PC-9 (cell line): Measurements from ENCODE around the gene ANXA7.

Source experiments
- EZH2 ChIP-seq: fragments of 200-600 bp; sonication (generic); IDR thresholded peaks from 2 replicates; pipeline ENCODE4 v1.8.0; 2017; ENCODE audit warnings: antibody characterized with exemption, low read depth
- TF ChIP-seq, protein P1 (sequence below): fragments of 200-600 bp; sonication (generic); conservative IDR thresholded peaks from 2 replicates; pipeline ENCODE4 v1.6.1; 2017; ENCODE audit warnings: mixed run types, antibody characterized with exemption, mild to moderate bottlenecking, moderate library complexity

DNA sequence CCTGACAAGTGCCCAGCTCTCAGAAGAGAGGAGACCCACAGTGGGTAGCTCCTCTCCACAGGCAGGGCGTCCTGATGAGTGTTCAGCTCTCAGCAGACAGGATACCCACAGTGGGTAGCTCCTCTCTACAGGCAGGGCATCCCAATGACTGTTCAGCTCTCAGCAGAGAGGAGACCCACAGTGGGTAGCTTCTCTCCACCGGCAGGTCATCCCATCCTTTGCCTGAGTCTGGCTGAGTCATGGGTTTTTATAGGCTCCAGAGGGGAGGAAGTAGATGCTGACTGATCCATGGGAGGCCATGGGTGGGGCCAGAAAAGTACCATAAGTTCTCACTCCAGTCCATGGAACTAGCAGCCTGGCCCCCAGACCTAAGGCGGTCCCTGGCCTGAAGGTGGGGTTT is 73.7 kb downstream of the ANXA7 start:
- no peak for TF ChIP-seq EZH2
- TF ChIP-seq, protein P1, sequence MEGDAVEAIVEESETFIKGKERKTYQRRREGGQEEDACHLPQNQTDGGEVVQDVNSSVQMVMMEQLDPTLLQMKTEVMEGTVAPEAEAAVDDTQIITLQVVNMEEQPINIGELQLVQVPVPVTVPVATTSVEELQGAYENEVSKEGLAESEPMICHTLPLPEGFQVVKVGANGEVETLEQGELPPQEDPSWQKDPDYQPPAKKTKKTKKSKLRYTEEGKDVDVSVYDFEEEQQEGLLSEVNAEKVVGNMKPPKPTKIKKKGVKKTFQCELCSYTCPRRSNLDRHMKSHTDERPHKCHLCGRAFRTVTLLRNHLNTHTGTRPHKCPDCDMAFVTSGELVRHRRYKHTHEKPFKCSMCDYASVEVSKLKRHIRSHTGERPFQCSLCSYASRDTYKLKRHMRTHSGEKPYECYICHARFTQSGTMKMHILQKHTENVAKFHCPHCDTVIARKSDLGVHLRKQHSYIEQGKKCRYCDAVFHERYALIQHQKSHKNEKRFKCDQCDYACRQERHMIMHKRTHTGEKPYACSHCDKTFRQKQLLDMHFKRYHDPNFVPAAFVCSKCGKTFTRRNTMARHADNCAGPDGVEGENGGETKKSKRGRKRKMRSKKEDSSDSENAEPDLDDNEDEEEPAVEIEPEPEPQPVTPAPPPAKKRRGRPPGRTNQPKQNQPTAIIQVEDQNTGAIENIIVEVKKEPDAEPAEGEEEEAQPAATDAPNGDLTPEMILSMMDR = no peak
